Tibial artery (tissue), 4 donors: ENCODE measurements around the gene ZSCAN4.

Source experiments
- DNase-seq, 2 donors: peaks; one replicate each; pipeline ENCODE4 v3.0.0-alpha.2; 2019
- H3K27ac ChIP-seq, 2 donors: fragments of 200-600 bp; sonication (generic) in 1 of 2; 1 replicate in 1 of 2; 2 replicates in 1 of 2; pipeline ENCODE4 v1.5.1; 2018 to 2019; ENCODE audit warnings: mild to moderate bottlenecking in 1 of 2
- H3K27me3 ChIP-seq, 2 donors: fragments of 200-600 bp; sonication (generic) in 1 of 2; one replicate each; pipeline versions ENCODE4 v1.5.1 to v1.6.0; 2016 to 2019
- H3K36me3 ChIP-seq, 3 donors: fragments of 200-600 bp; sonication (generic) in 2 of 3; one replicate each; pipeline ENCODE4 v1.5.1; 2016 to 2019; ENCODE audit warnings: mild to moderate bottlenecking in 2 of 3
- H3K4me1 ChIP-seq, 4 donors: fragments of 200-600 bp; sonication (generic) in 2 of 4; 1 replicate in 3 of 4; 2 replicates in 1 of 4; pipeline ENCODE4 v1.5.1; 2016 to 2019
- H3K4me3 ChIP-seq, 2 donors: fragments of 200-600 bp; sonication (generic) in 1 of 2; 1 replicate in 1 of 2; 2 replicates in 1 of 2; pipeline ENCODE4 v1.5.1; 2018 to 2019; ENCODE audit warnings: mild to moderate bottlenecking in 2 of 2
- H3K9me3 ChIP-seq, 3 donors: fragments of 200-600 bp; sonication (generic) in 1 of 3; one replicate each; pipeline ENCODE4 v1.5.1; 2016 to 2019
- CTCF ChIP-seq, 2 experiments: fragments of 200-600 bp in 1 of 2; fragments of 450-650 bp in 1 of 2; IDR thresholded peaks; one replicate each; pipeline ENCODE4 v1.5.1; 2017 to 2019; ENCODE audit warnings: antibody characterized with exemption in 2 of 2, mild to moderate bottlenecking in 1 of 2, moderate library complexity in 1 of 2
- intact Hi-C: fragments of 100-400 bp; cut with DNase I; formaldehyde crosslinking; loops from one replicate; pipeline ENCODE4 v1.15.0; 2023; ENCODE audit warnings: low total_unique reads

Gene ZSCAN4

GRCh38 chr19:57665261-57665806 lies 3.4 kb upstream of the ZSCAN4 start:
- no peaks in the 10 kb centered on the region for H3K36me3 ChIP-seq
- H3K27ac ChIP-seq, result peak overlapping the region in 1 of 2 donors; percentile 56
- H3K4me1 ChIP-seq, result peaks cover 0 to 10% (median 0%) of the 10 kb centered on the region in 4 donors
- no peaks in the 10 kb centered on the region for H3K9me3 ChIP-seq
- H3K4me3 ChIP-seq, result no peak overlapping the region
- no peak for DNase-seq
- no peak for TF ChIP-seq CTCF (IDR thresholded peaks at IDR 0.05)
- H3K27me3 ChIP-seq, result no peaks in the 10 kb centered on the region
- intact Hi-C loops, result no loop called here

GRCh38 chr19:57667228-57667627 lies 1.5 kb upstream of the ZSCAN4 start:
- H3K9me3 ChIP-seq, result no peaks in the 10 kb centered on the region
- intact Hi-C loops, result no loop called here
- H3K27me3 ChIP-seq, result no peaks in the 10 kb centered on the region
- H3K27ac ChIP-seq, result no peak overlapping the region
- no peak overlapping the region for H3K4me3 ChIP-seq
- peaks cover 0 to 10% (median 0%) of the 10 kb centered on the region in 4 donors for H3K4me1 ChIP-seq
- DNase-seq, result no peak
- H3K36me3 ChIP-seq, result no peaks in the 10 kb centered on the region
- TF ChIP-seq CTCF (IDR thresholded peaks at IDR 0.05), result no peak

GRCh38 chr19:57671124-57671895 lies 2.6 kb downstream of the ZSCAN4 start:
- Histone ChIP-seq H3K36me3 (no peaks in the 10 kb centered on the region), H3K9me3 (no peaks in the 10 kb centered on the region)
- intact Hi-C loops, result no loop called here

GRCh38 chr19:57672466-57672865 lies 3.7 kb downstream of the ZSCAN4 start:
- intact Hi-C loops, result no loop called here
- no peak for TF ChIP-seq CTCF (IDR thresholded peaks at IDR 0.05)
- no peak overlapping the region for H3K4me3 ChIP-seq
- no peaks in the 10 kb centered on the region for H3K4me1 ChIP-seq
- no peaks in the 10 kb centered on the region for H3K9me3 ChIP-seq
- no peaks in the 10 kb centered on the region for H3K27me3 ChIP-seq
- H3K27ac ChIP-seq, result no peak overlapping the region
- no peak for DNase-seq
- no peaks in the 10 kb centered on the region for H3K36me3 ChIP-seq

More at GRCh38 chr19:57671124-57671895, 2.6 kb downstream of the ZSCAN4 start:
- Histone ChIP-seq H3K4me1 (no peaks in the 10 kb centered on the region), H3K27ac (no peak overlapping the region), H3K4me3 (no peak overlapping the region), H3K27me3 (no peaks in the 10 kb centered on the region)
- no peak for DNase-seq
- no peak for TF ChIP-seq CTCF (IDR thresholded peaks at IDR 0.05)

- no peaks in the 10 kb centered on the region for H3K36me3 ChIP-seq
- no peak for DNase-seq
- no peak overlapping the region for H3K27ac ChIP-seq
- H3K27me3 ChIP-seq, result no peaks in the 10 kb centered on the region
- H3K9me3 ChIP-seq, result peaks cover 0 to 4% (median 0%) of the 10 kb centered on the region in 3 donors
- no peak for TF ChIP-seq CTCF (IDR thresholded peaks at IDR 0.05)
- H3K4me1 ChIP-seq, result no peaks in the 10 kb centered on the region
- H3K4me3 ChIP-seq, result no peak overlapping the region
- intact Hi-C loops, result no loop called here
Measured at GRCh38 chr19:57675881-57676280, 7.1 kb downstream of the ZSCAN4 start.
